ENCODE results near the gene AADACL3. TPM values are rescaled to one million over a fixed set of nuclear protein-coding genes. Genes with fewer than 3 reads are reported as not detected.

AADACL3 gene
- total RNA-seq, 1 experiment from 2014 or later: 0.05 TPM

DNA sequence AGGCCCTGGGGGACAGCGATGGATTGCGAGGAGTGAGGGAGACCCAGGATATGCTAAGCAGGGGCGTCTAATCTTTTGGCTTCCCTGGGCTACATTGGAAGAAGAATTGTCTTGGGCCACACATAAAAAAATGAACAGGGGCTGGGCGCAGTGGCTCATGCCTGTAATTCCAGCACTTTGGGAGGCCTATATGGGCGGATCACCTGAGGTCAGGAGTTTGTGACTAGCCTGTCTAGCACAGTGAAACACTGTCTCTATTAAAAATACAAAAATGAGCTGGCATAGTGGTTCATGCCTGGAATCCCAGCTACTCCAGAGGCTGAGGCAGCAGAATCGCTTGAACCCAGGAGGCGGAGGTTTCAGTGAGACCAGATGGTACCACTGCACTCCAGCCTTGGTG lies 46.9 kb downstream of the AADACL3 start:
- no peak for DNase-seq (ENCODE audit: extremely low read depth, low read depth)

DNA sequence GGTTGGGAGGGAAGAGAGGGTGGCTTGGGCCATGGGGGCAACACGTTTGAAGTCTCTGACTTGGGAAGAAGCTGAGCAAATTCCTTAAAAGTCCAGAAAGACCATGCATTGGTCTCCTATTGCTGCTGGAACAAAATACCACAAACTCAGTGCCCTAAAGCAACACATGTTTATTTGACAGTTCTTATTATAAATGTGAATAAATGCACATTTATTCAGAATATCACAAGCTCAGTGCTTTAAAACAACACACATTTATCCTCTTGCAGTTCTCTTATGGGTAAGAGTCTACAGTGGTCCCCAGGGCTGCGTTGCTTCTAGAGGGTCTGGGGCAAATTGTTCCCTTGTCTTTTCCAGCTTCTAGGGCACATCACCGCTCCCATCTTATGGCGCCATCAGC lies 47.6 kb downstream of the AADACL3 start:
- DNase-seq (ENCODE audit: extremely low read depth, low read depth): no peak

DNA sequence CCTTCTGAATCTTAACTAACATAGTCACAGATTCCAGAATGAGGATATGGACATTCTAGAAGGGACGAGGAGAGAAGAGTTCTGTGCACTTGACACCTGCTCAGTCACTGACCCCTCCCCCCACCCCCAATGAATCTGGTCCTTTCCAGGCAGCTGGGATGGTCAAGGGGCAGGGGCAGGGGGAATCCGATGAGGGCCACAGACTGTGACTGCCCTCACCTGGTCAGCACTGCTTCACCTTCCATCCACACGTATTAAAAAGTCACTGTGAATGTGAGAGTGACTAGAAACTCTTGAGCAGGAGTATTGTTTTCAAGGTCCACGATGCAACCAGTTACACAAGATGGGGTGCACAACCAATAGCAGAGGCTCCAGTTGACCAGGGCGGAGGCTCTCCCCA lies 48.1 kb downstream of the AADACL3 start:
- no peak for DNase-seq (ENCODE audit: extremely low read depth, low read depth)

DNA sequence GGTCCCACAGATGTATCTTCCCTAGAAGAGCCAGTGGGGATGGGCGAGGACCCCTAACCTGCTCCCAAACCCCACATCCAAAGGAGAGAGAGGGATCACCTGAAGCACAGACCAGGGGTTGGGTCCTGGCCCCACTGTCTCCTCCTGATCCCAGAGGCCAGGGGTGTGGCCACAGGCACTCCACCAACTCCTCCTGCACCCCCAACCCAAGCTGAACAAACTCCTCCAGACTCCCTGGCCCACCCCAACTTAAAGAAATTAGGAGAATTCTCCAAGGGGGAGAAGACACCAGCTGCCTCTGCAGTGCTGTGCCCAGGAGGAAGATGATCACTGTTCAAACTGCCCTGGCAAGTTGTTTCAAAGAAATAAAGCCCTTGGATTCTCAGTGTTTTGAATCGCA lies 53.1 kb downstream of the AADACL3 start:
- no peak for DNase-seq (ENCODE audit: extremely low read depth, low read depth)

DNA sequence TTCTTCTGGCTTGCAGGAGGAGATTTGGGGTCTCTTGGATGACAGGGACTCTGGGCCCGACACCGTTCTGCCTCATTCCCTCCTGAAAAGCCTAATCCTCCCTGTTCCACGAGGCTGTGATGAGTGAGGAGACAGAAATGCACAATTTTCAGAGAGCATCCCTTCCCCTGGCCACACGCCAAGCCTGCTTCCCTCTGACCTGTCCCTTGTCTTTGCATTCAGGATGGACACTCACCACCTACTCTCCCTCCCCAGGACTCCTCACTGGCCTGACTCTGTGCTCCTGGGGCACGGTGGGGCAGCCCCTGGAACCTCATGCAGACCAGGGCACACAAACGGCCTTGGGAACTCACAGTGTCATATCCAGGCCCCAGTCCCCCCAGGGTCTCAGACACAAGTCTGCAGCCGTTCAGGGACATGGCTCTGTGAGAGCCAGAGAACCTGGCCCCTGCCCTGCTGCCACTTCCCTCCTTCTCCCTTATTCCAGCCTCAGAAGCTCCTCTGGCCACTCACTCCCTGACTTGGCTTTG lies 54.1 kb downstream of the AADACL3 start:
- no peak for DNase-seq (ENCODE audit: extremely low read depth, low read depth)

DNA sequence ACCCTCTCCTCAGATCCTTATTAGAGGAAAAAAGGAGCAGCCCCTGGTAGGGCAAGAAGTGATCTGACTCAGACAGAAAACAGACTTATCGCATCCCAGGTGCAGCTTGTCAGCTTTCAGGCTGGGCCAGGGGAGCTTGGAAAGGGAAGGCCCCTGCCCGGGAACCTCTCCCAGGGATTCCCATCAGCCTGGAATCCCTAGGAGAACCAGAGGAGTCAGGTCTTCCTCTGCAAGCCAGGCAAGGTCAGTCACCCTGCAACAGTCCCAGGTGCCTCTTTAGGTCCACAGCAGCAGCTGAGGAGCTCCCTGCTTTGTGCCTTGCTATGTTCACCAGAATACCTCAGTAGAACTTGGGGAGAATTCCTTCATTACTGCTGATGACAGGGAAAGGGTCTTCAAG lies 54.7 kb downstream of the AADACL3 start:
- DNase-seq (ENCODE audit: extremely low read depth, low read depth): no peak

DNA sequence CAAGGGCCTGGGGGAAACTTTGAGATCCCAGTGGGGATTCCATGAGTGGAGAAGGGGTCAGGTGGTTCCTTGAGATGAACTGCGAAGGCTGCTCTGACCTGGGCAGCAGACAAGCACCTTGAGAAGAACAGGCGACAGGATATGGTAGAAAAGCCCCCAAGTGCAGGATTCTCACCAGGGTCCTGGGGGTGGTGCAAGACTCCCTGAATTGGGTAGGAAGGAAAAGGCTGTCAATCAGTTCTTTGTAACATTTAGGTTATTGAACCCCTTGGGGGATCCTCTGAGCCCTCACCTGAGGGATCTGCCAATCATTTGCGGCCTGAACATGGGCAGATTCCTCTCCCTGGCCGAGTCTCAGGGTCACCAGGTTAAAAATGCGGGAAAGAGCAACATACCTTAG lies 55.3 kb downstream of the AADACL3 start:
- no peak for DNase-seq (ENCODE audit: extremely low read depth, low read depth)

DNA sequence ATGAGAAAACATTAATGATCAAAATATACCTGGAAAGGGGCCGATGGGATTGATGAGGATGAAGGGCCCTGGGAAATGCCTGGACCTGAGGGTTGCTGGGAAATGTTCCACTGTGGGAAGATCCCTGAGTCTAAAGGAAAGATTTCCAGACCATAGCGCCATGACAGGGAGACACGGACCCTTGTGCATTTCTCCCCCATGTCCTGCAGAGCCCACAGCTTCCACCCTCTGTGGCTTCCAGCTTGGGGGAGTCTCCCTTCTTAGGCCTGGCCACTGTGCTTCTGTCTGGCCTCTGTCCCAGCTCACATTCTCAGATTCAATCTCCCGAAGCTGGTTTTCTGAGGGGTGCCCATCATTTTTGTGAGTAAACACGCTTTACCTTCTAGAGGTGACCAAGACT lies 56.6 kb downstream of the AADACL3 start:
- no peak for DNase-seq (ENCODE audit: extremely low read depth, low read depth)

DNA sequence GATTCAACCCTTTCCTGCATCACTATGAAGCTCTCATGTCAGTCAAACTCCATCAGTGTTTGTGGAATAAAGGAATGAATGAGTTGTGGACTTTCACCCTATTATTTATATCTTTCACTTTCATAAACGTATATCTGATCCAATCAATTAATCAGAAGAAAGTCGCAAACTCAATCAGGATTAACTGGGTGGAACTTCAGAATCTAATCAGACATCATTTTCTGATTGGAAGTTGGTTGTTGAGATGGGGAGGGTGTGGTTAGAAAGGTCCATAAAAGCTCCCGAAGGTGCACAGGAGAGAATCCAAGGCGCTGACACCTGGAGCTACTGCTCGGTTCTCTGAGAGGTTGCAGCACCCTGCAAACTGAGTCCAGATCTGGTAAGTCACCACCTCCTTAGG lies 57.5 kb downstream of the AADACL3 start, which contains the start of gene PRAMEF12:
TSS of gene PRAMEF12 (plus strand) at position 301 of the 400 bp plus-strand sequence. CDS start 1,130 bp downstream, outside the sequence.
- DNase-seq (ENCODE audit: extremely low read depth, low read depth): no peak

DNA sequence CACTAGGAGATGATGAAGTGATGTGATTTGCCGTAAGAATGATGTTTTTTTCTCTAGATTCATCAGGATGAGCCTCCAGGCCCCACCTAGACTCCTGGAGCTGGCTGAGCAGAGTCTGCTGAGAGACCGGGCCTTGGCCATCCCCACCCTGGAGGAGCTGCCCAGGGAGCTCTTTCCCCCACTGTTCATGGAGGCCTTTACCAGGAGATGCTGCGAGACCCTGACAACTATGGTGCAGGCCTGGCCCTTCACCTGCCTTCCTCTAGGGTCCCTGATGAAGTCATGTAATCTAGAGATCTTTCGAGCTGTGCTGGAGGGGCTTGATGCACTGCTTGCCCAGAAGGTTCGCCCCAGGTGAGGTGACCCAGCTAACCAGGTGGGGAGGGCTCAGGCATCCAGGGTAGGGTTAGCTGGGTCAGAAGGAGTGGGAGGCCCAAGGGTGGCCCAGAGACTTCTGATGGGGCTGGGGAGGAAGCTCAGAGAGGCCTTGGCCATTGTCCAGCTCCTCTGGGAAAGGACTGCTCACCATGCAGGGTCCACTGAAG lies 59.0 kb downstream of the AADACL3 start:
- no peak for DNase-seq (ENCODE audit: extremely low read depth, low read depth)

DNA sequence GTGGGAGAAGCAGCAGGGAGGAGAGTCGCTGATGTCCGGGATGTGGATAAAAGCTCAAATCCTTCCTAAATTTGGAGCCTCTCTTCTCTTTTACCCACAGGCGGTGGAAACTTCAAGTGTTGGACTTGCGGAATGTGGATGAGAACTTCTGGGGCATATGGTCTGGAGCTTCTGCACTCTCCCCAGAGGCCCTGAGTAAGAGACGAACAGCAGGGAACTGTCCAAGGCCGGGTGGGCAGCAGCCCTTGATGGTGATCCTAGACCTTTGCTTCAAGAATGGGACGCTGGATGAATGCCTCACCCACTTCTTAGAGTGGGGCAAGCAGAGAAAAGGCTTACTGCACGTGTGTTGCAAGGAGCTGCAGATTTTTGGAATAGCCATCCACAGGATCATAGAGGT lies 59.5 kb downstream of the AADACL3 start:
- DNase-seq (ENCODE audit: extremely low read depth, low read depth): no peak

DNA sequence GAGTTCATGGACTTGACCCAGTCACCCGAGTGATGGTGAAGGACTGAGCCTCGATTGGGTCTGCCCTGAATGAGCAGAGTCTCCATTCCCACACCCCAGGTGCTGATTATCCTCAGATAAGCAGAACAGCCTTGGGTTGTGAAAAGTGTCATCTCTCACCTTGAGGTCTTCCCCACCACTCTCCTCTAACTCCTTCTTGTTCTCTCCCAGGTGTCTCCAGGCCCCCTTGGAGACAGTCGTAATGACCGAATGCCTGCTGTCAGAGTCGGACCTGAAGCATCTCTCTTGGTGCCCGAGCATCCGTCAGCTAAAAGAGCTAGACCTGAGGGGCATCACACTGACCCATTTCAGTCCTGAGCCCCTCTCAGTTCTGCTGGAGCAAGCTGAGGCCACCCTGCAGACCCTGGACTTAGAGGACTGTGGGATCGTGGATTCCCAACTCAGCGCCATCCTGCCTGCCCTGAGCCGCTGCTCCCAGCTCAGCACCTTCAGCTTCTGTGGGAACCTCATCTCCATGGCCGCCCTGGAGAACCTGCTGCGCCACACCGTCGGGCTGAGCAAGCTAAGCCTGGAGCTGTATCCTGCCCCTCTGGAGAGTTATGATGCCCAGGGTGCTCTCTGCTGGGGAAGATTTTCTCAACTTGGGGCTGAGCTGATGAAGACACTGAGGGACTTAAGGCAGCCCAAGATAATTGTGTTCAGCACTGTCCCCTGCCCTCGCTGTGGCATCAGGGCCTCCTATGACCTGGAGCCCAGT lies 61.1 kb downstream of the AADACL3 start:
- no peak for DNase-seq (ENCODE audit: extremely low read depth, low read depth)

Small RNA genes within 50 kb of the gene (small RNA-seq; reads per million reads assigned to genes)
- 0 reads per million in 2 experiments for gene AC244670.1

Other genes with a start within 250 kb of the AADACL3 start
- 19.1 and 21.4 TPM in 2 replicates for gene DHRS3, start 97.9 kb upstream of the AADACL3 start, total RNA-seq (2014; rRNA removed; shearing (Covaris generic))
- gene AADACL4, start 72.0 kb upstream of the AADACL3 start, total RNA-seq (2014; rRNA removed; shearing (Covaris generic)): not detected in 2 replicates
- not detected in 2 replicates for gene CFAP107, start 30.1 kb downstream of the AADACL3 start, total RNA-seq (2014; rRNA removed; shearing (Covaris generic))
- gene PRAMEF12, start 57.6 kb downstream of the AADACL3 start, total RNA-seq (2014; rRNA removed; shearing (Covaris generic)): not detected in 2 replicates
- not detected in 2 replicates for gene PRAMEF1, start 75.3 kb downstream of the AADACL3 start, total RNA-seq (2014; rRNA removed; shearing (Covaris generic))
- gene PRAMEF11, start 115.3 kb downstream of the AADACL3 start, total RNA-seq (2014; rRNA removed; shearing (Covaris generic)): not detected in 2 replicates
- not detected in 2 replicates for gene HNRNPCL1, start 132.6 kb downstream of the AADACL3 start, total RNA-seq (2014; rRNA removed; shearing (Covaris generic))
- gene PRAMEF2, start 141.0 kb downstream of the AADACL3 start, total RNA-seq (2014; rRNA removed; shearing (Covaris generic)): not detected in 2 replicates
- 0.07 TPM in 1 of 2 replicates, not detected in the other for gene PRAMEF4, start 170.1 kb downstream of the AADACL3 start, total RNA-seq (2014; rRNA removed; shearing (Covaris generic))
- not detected in 2 replicates for gene PRAMEF10, start 182.2 kb downstream of the AADACL3 start, total RNA-seq (2014; rRNA removed; shearing (Covaris generic))
- not detected in 2 replicates for gene PRAMEF7, start 200.5 kb downstream of the AADACL3 start, total RNA-seq (2014; rRNA removed; shearing (Covaris generic))
- gene PRAMEF6, start 231.5 kb downstream of the AADACL3 start, total RNA-seq (2014; rRNA removed; shearing (Covaris generic)): not detected in 2 replicates

Data from NCI-H460 (cell line).